Small intestine (tissue), 7 donors: Measurements from ENCODE around the gene BRD1. TPM values are rescaled to one million over a fixed set of nuclear protein-coding genes. Genes with fewer than 3 reads are reported as not detected.
"Not testable (repeated sequence)": the region's sequence is repeated elsewhere in the genome, so short reads cannot be mapped to it uniquely, and the experiment has no call there.

Experiments used
- DNase-seq, 2 donors: peaks; one replicate each; pipeline versions ENCODE4 v3.0.0 to v3.0.0-alpha.2; 2013
- FAIRE-seq: peaks from 2 replicates; lab custom pipeline; 2012; peaks lifted over from hg19 to GRCh38; lab: Jason Lieb, UNC
- H3K27ac ChIP-seq, 3 donors: one replicate each; pipeline ENCODE4 v1.5.1; 2013; ENCODE audit warnings: low read length in 2 of 3, mild to moderate bottlenecking in 2 of 3, control low read depth in 1 of 3, inconsistent platforms in 1 of 3, low read depth in 1 of 3, moderate library complexity in 1 of 3
- H3K27me3 ChIP-seq, 3 donors: one replicate each; pipeline ENCODE4 v1.6.1; 2013; ENCODE audit warnings: low read length in 3 of 3, inconsistent platforms in 1 of 3; ENCODE audit not compliant: control insufficient read depth in 3 of 3, insufficient read depth in 3 of 3
- H3K36me3 ChIP-seq, 3 donors: one replicate each; pipeline ENCODE4 v1.6.1; 2013; ENCODE audit warnings: low read length in 3 of 3, inconsistent platforms in 1 of 3, low read depth in 1 of 3, mild to moderate bottlenecking in 1 of 3, moderate library complexity in 1 of 3; ENCODE audit not compliant: control insufficient read depth in 3 of 3, insufficient read depth in 2 of 3
- H3K4me1 ChIP-seq, 3 donors: one replicate each; pipeline ENCODE4 v1.6.1; 2013; ENCODE audit warnings: low read length in 2 of 3, inconsistent platforms in 1 of 3, low read depth in 1 of 3, mild to moderate bottlenecking in 1 of 3, moderate library complexity in 1 of 3; ENCODE audit not compliant: control insufficient read depth in 3 of 3, insufficient read depth in 2 of 3
- H3K4me3 ChIP-seq, 3 donors: one replicate each; pipeline ENCODE4 v1.5.1; 2013; ENCODE audit warnings: low read length in 3 of 3, control low read depth in 1 of 3, inconsistent platforms in 1 of 3, low read depth in 1 of 3, mild to moderate bottlenecking in 1 of 3, moderate library complexity in 1 of 3
- H3K9me3 ChIP-seq, 2 donors: one replicate each; pipeline ENCODE4 v1.6.1; 2013; ENCODE audit warnings: low read depth in 1 of 2, low read length in 1 of 2; ENCODE audit not compliant: control insufficient read depth in 2 of 2, insufficient read depth in 1 of 2
- WGBS, 3 donors: extraction: QIAGEN DNeasy Blood & Tissue Kit; methylation state at CpG; one replicate each; pipeline ENCODE4 v1.1.7; 2013; 5-methylcytosine and 5-hydroxymethylcytosine counted together
- polyA plus RNA-seq, 4 donors: library from polyadenylated mRNA; stranded (reverse) in 3 of 4; unstranded in 1 of 4; fragments of 200-250 nt in 3 of 4; fragments of 120-200 nt in 1 of 4; gene quantifications; one replicate each; pipeline versions ENCODE4 v1.2.1 to v1.2.3, GENCODE V29; 2013
- donor health status: healthy with polysubstance abuse.
- donor health status: control.
- donor health status: control.
- donor health status: Bipolar disorder and iron deficiency.
- donor health status: healthy.

The BRD1 gene
- polyA plus RNA-seq, 4 donors, result 18.5 to 33.2 (median 23.9) TPM

DNA sequence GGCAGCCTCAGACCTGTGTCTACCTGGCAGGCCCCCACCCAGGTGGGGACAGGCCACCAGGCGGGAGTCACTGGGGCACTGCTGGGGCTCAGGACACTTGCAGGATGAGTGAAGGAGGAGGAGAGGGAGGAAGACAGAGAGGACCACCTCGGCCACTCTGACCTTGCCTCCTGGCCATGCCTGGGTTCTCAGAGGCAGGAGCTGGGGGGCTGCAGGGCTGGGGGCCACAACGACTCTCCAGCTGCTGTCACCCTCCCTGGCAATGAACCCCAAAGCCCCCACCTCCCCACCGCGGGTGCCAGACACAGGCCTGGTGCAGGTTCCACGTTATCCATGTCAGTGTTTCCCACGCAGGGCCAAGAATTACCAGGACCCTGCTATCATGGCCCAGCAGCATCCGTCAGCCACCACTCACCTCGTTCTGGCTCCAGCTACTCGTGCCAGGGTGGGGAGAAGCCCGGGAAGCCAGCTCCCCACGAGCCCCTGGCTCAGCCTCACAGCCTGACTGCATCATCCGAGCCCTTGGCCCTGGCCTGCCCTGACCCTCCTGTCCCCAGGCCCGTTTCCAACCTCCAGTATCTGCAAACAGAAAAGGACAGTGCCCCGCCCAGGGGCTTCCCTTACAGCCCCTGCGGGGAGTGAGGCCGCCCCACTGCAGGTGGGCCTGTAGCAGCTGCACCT is 62.4 kb downstream of the BRD1 start:
- Histone ChIP-seq H3K9me3 (peaks cover 0 to 22% of the 10 kb centered on the region in 2 donors), H3K27me3 (no peaks in the 10 kb centered on the region), H3K4me1 (no peaks in the 10 kb centered on the region), H3K4me3 (no peak overlapping the region), H3K27ac (no peak overlapping the region), H3K36me3 (no peaks in the 10 kb centered on the region)
- FAIRE-seq (no peak), DNase-seq (no peak)
- 86 to 91% (median 90%) methylated on average over 17 of the region's 17 CpGs for WGBS, 3 donors

DNA sequence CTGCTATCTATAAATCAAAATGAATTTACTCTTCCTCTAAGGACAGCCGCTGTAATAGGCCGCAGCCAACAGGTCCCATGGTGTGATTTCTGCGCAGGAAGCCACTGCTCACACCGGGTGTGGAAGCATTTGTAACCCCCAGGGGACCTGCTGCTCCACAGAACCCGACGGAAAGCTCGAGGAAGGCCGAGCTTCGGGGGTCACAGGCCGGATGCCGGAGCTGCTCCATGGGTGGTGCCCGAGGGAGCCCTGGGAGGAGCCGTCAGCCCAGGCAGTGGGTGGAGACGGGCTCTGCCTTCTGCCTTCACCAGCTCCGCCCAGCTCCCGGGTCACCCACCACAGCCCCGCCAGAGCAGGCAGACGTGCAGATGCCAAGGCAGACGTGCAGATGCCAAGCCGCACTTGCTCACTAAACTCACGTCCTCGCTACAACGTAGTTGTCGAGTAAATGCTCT is 63.5 kb downstream of the BRD1 start:
- DNase-seq (no peak), FAIRE-seq (no peak)
- Histone ChIP-seq H3K9me3 (peaks cover 0 to 22% of the 10 kb centered on the region in 2 donors), H3K27ac (no peak overlapping the region), H3K4me1 (no peaks in the 10 kb centered on the region), H3K4me3 (no peak overlapping the region), H3K27me3 (no peaks in the 10 kb centered on the region), H3K36me3 (no peaks in the 10 kb centered on the region)
- WGBS, 3 donors, result 81 to 91% (median 82%) methylated on average over 23 to 24 of the region's 24 CpGs

DNA sequence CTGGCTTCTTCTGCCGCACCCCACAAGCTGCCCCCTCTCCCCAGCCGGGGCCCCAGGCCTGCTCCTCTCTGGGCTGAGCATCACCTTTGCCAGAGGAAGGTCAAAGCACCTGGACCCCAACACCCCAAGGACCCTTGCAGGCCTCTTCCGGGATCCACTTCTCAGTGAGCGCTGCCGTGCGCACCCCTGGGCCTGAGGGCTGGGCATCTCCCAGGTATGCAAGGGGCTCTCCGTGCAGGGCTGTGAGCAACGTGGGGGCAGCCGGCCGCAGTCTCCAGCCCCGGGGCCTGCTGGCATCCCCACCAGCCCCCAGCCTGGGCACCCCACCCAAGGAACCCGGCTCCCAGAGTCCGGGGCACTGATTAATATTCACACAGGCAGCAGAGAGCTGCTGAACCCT is 64.0 kb downstream of the BRD1 start:
- DNase-seq, result no peak
- 89 to 94% (median 90%) methylated on average over 13 of the region's 13 CpGs for WGBS, 3 donors
- Histone ChIP-seq H3K9me3 (peaks cover 0 to 22% of the 10 kb centered on the region in 2 donors), H3K27ac (no peak overlapping the region), H3K36me3 (no peaks in the 10 kb centered on the region), H3K4me3 (no peak overlapping the region), H3K27me3 (no peaks in the 10 kb centered on the region), H3K4me1 (no peaks in the 10 kb centered on the region)
- FAIRE-seq, result no peak

DNA sequence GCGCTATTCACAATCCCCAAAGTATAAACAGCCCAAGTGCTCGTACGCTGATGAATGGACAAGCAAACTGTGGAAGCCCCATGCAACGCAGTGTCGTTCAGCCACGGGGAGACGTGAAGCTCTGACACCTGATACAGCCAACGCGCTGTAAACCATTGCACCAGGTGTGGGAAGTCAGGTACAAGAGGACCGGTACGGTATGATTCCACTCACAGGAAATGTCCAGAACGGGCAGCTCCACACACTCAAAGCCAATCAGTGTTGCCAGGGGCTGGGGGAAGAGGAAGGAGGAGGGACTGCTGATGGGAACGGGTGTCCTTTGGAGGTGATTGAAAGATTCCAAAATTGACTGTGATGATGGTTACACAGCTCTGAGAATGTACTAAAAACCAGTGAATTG is 64.5 kb downstream of the BRD1 start:
- WGBS, 3 donors, result 83 to 93% (median 86%) methylated on average over 13 of the region's 13 CpGs

DNA sequence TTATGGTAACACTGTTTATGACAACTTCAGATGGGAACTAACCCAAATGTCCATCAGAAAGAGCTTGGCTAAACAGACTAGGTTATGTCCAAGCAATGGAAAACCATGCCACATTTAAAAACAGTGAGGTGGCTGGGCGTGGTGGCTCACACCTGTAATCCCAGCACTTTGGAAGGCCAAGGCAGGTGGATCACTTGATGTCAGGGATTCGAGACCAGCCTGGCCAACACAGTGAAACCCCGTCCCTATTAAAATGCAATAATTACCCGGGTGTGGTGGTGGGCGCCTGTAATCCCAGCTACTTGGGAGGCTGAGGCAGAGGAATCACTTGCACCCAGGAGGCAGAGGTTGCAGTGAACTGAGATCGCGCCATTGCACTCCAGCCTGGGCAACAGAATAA is 65.1 kb downstream of the BRD1 start:
- not testable (repeated sequence) for H3K27ac ChIP-seq, FAIRE-seq, DNase-seq, H3K4me3 ChIP-seq, H3K4me1 ChIP-seq, H3K27me3 ChIP-seq, H3K36me3 ChIP-seq
- 88 to 93% (median 93%) methylated on average over 7 of the region's 7 CpGs for WGBS, 3 donors
- peaks cover 0 to 21% of the 10 kb centered on the region in 2 donors for H3K9me3 ChIP-seq

More for the DNA sequence above, 64.5 kb downstream of the BRD1 start:
- H3K27me3 ChIP-seq, result no peaks in the 10 kb centered on the region
- FAIRE-seq, result no peak
- no peak overlapping the region for H3K4me3 ChIP-seq
- no peak for DNase-seq
- peaks cover 0 to 22% of the 10 kb centered on the region in 2 donors for H3K9me3 ChIP-seq
- no peak overlapping the region for H3K27ac ChIP-seq
- H3K36me3 ChIP-seq, result no peaks in the 10 kb centered on the region
- no peaks in the 10 kb centered on the region for H3K4me1 ChIP-seq

DNA sequence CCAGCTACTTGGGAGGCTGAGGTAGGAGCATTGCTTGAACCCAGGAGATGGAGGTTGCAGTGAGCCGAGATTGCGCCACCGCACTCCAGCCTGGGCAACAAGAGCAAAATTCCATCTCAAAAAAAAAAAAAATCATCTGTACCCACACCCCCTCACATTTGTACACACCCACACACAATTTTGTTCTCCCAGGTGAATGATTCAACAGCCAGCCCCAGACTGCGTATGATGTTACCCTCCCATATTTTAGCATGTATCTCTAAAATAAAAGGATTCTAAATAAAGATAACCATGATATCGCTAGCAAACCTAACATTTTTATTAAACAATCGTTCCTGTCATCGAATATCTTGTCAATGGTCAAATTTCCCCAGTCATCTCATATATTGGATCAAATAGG is 65.8 kb downstream of the BRD1 start:
- DNase-seq (no peak), FAIRE-seq (no peak)
- H3K4me1 ChIP-seq, result no peaks in the 10 kb centered on the region
- no peaks in the 10 kb centered on the region for H3K36me3 ChIP-seq
- WGBS, 3 donors, result 91 to 98% (median 94%) methylated on average over 7 of the region's 7 CpGs
- H3K27ac ChIP-seq, result no peak overlapping the region
- no peaks in the 10 kb centered on the region for H3K27me3 ChIP-seq
- H3K4me3 ChIP-seq, result no peak overlapping the region
- peaks cover 0 to 17% of the 10 kb centered on the region in 2 donors for H3K9me3 ChIP-seq

DNA sequence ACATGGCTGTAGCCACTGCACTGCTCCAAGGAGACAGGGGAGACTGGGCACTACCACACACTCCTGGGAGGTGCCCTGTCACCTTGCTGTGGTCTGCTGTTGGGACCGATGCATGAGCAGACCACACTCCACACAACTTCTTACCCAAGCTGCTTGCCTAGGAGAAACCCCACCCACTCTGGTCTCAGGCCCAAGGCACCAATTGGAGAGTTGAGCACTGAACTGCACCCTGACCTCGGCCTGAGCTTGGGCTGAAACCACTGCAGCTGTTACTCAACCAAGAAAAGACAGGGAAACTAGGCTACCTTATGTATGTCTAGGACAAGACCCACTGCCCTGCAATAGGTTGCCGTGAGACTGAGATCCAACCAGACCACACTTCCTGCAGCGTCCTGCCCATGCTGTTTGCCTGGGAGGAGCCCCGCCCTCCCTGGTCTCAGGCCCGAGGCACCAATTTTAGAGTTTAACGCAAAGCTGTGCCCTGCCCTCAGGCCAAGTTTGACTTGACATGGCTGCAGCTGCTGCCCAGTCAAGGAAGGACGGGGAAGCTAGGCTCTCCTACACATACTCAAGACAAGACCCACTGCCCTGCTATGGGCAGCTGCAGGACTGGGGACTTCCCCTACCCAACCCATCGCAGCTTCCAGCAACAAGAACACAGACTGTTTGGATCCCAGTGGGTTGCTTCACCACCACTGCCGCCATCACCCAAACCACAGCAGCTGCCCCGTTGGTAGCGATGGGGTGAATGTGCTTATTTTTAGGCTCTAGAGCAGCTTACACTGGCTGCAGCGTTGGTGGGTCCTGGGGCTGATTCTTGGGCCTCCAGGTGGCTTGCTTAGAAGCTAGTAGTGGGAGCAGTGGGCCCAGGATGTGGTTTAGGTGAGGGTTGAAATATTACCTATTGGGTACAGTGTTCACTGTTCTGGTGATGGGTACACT is 66.8 kb downstream of the BRD1 start:
- H3K4me3 ChIP-seq, result no peak overlapping the region
- peaks cover 0 to 10% of the 10 kb centered on the region in 2 donors for H3K9me3 ChIP-seq
- no peak for FAIRE-seq
- no peaks in the 10 kb centered on the region for H3K4me1 ChIP-seq
- 63 to 83% (median 68%) methylated on average over 13 of the region's 13 CpGs for WGBS, 3 donors
- H3K27me3 ChIP-seq, result no peaks in the 10 kb centered on the region
- H3K36me3 ChIP-seq, result no peaks in the 10 kb centered on the region
- no peak overlapping the region for H3K27ac ChIP-seq
- DNase-seq, result no peak

DNA sequence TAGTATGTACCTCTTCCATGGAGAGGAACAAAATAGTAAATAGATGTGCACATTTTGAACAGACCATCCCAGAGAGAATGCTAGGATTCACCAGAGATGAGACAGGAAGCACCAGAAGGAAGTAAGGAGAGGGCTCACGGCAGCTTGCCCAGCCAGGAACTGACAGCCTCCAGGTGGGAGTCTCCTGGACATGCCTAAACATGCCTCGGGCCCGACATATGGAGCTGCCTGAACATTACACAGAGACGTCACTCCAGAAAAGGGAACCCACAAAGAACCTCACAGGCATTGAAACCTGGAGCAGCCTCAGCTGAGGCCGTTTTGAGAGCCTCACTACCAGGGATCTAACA is 67.4 kb downstream of the BRD1 start:
- no peaks in the 10 kb centered on the region for H3K36me3 ChIP-seq
- H3K4me3 ChIP-seq, result no peak overlapping the region
- H3K4me1 ChIP-seq, result no peaks in the 10 kb centered on the region
- WGBS, 3 donors, result 56 to 65% (median 65%) methylated on average over 5 of the region's 5 CpGs
- H3K27ac ChIP-seq, result no peak overlapping the region
- no peaks in the 10 kb centered on the region for H3K27me3 ChIP-seq
- FAIRE-seq (no peak), DNase-seq (no peak)
- H3K9me3 ChIP-seq, result peaks cover 0 to 6% of the 10 kb centered on the region in 2 donors
